ENCODE measurements around the gene MAGEA8. TPM values are rescaled to one million over a fixed set of nuclear protein-coding genes. Genes with fewer than 3 reads are reported as not detected.
"Not testable (repeated sequence)": the region's sequence is repeated elsewhere in the genome, so short reads cannot be mapped to it uniquely, and the experiment has no call there.

The MAGEA8 gene
- total RNA-seq, 1 donor, result not detected

DNA sequence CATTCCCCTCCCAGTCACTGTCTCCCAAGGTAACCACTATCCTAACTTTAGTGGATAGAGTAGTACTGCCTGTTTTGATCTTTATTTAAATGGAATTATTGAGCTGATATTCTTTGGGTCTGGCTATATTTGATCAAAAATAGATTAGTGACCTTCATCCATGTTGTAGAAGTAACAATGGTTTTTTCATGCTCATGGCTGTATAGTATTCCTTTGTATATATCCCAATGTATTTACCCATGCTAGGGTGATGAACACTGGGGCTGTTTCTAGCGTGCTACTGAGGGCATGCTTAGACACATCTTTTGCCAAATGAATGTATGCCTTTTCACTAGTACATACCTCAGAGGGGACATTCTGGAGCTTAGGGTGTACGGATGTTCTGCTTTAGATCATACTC, 10.1 kb upstream of the MAGEA8 start:
- H3K4me3 ChIP-seq (ENCODE audit: low read length), result no peak overlapping the region
- H3K27me3 ChIP-seq (ENCODE audit: insufficient read depth, low read length), result no peaks in the 10 kb centered on the region
- H3K4me1 ChIP-seq (ENCODE audit: insufficient read depth, low read length), result no peaks in the 10 kb centered on the region
- H3K9me3 ChIP-seq (ENCODE audit: low read depth, low read length), result no peaks in the 10 kb centered on the region

GRCh38 chrX:149871433-149871832, 9.6 kb upstream of the MAGEA8 start:
- H3K27me3 ChIP-seq (ENCODE audit: insufficient read depth, low read length), result no peaks in the 10 kb centered on the region
- no peaks in the 10 kb centered on the region for H3K4me1 ChIP-seq (ENCODE audit: insufficient read depth, low read length)

GRCh38 chrX:149871940-149872339, 9.0 kb upstream of the MAGEA8 start:
- Histone ChIP-seq H3K4me1 (ENCODE audit: insufficient read depth, low read length) (no peaks in the 10 kb centered on the region), H3K27me3 (ENCODE audit: insufficient read depth, low read length) (no peaks in the 10 kb centered on the region), H3K4me3 (ENCODE audit: low read length) (no peak overlapping the region), H3K9me3 (ENCODE audit: low read depth, low read length) (no peaks in the 10 kb centered on the region)

More at GRCh38 chrX:149871433-149871832, 9.6 kb upstream of the MAGEA8 start:
- Histone ChIP-seq H3K9me3 (ENCODE audit: low read depth, low read length) (no peaks in the 10 kb centered on the region), H3K4me3 (ENCODE audit: low read length) (no peak overlapping the region)

- Histone ChIP-seq H3K4me1 (ENCODE audit: insufficient read depth, low read length) (no peaks in the 10 kb centered on the region), H3K4me3 (ENCODE audit: low read length) (no peak overlapping the region), H3K27me3 (ENCODE audit: insufficient read depth, low read length) (no peaks in the 10 kb centered on the region), H3K9me3 (ENCODE audit: low read depth, low read length) (no peaks in the 10 kb centered on the region)
Observed at GRCh38 chrX:149877157-149877556, 3.8 kb upstream of the MAGEA8 start.

GRCh38 chrX:149877636-149878035, 3.3 kb upstream of the MAGEA8 start:
- Histone ChIP-seq H3K4me1 (ENCODE audit: insufficient read depth, low read length) (no peaks in the 10 kb centered on the region), H3K9me3 (ENCODE audit: low read depth, low read length) (no peaks in the 10 kb centered on the region), H3K4me3 (ENCODE audit: low read length) (no peak overlapping the region), H3K27me3 (ENCODE audit: insufficient read depth, low read length) (no peaks in the 10 kb centered on the region)

- H3K4me3 ChIP-seq (ENCODE audit: low read length); H3K9me3 ChIP-seq (ENCODE audit: low read depth, low read length); H3K4me1 ChIP-seq (ENCODE audit: insufficient read depth, low read length); H3K27me3 ChIP-seq (ENCODE audit: insufficient read depth, low read length): not testable (repeated sequence)
Observed at GRCh38 chrX:149890828-149891227, 9.8 kb downstream of the MAGEA8 start.

DNA sequence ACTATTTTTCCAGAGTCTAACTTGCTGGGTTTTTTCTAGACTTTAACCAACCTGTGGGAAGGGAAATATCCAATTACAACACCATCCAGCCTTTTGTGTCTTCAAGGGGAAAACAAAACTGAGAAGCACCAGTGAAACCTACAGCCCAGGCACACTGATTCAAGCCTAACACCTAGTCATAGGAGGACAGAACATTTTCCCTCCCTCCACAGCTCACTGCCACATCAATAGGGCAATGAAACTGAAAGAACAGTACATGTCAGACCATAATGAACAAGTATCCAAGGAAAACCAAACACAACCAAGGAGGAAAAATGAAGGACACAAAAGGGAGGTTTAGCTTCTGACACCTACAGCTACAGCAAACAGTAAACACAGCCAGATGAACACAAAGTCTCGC, 17.6 kb downstream of the MAGEA8 start:
- Histone ChIP-seq H3K9me3 (ENCODE audit: low read depth, low read length) (no peaks in the 10 kb centered on the region), H3K4me3 (ENCODE audit: low read length) (no peak overlapping the region), H3K27me3 (ENCODE audit: insufficient read depth, low read length) (no peaks in the 10 kb centered on the region)

DNA sequence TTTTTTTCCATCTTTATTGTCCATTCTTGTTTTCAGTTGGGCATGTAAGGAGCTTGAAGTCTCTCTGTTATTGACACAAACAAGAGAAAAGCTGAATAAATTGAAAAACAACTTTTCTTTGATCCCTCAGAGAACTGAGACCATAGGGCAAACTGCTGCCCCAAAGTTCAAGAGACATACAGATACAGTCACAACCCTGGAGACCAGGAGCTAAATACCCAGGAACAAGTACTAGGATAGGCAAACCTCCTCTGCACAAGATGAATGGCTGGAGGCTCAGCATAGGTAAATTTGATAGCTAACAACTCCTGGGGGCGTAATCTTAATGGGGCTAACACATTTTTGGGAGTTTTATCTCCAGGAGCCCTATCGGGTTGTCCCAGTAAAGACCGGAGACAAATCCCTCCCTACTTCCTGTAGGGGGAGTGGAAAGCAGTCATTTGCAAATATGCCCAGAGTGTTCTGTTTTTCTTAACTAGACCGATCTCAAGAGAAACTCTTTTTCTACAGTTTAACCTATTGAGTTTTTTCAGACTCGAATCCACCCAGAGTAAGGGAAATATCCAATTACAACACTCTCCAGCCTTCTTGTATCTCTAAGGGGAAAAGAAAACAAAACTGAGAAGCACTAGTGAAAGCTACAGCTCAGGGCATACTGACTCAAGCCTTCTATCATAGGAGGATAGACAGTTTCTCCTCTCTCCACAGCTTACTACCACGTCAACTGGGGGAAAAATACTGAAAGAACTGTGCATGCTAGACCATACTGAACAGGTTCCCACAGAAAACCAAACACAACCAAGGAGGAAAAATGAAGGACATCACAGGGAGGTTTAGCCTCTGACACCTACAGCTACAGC, 23.1 kb downstream of the MAGEA8 start:
- Histone ChIP-seq H3K4me3 (ENCODE audit: low read length) (no peak overlapping the region), H3K4me1 (ENCODE audit: insufficient read depth, low read length) (peaks cover 3% of the 10 kb centered on the region), H3K27me3 (ENCODE audit: insufficient read depth, low read length) (no peaks in the 10 kb centered on the region), H3K9me3 (ENCODE audit: low read depth, low read length) (no peaks in the 10 kb centered on the region)

More for the DNA sequence above, 17.6 kb downstream of the MAGEA8 start:
- no peaks in the 10 kb centered on the region for H3K4me1 ChIP-seq (ENCODE audit: insufficient read depth, low read length)

DNA sequence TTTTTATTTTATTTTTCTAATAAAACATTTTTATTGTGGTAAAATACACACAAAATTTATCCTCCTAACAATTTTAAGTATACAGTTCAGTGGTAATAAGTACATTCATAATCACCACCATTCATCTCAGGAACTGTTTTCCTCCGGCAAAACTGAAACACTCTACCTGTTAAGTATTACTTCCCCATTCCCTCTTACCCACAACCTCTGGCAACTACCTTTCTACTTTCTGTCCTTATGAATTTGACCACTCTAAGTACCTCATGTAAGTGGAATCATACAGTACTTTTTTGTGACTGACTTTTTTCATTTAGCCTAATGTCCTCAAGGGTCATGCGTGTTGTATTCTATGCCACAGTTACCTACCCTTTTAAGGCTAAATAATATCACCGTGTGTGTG, 27.3 kb downstream of the MAGEA8 start:
- no peaks in the 10 kb centered on the region for H3K9me3 ChIP-seq (ENCODE audit: low read depth, low read length)
- no peak overlapping the region for H3K4me3 ChIP-seq (ENCODE audit: low read length)
- H3K4me1 ChIP-seq (ENCODE audit: insufficient read depth, low read length), result peaks cover 3% of the 10 kb centered on the region
- H3K27me3 ChIP-seq (ENCODE audit: insufficient read depth, low read length), result no peaks in the 10 kb centered on the region

- H3K4me3 ChIP-seq (ENCODE audit: low read length), result no peak overlapping the region
- no peaks in the 10 kb centered on the region for H3K9me3 ChIP-seq (ENCODE audit: low read depth, low read length)
- peaks cover 3% of the 10 kb centered on the region for H3K4me1 ChIP-seq (ENCODE audit: insufficient read depth, low read length)
- no peaks in the 10 kb centered on the region for H3K27me3 ChIP-seq (ENCODE audit: insufficient read depth, low read length)
Observed at GRCh38 chrX:149908727-149909126, 27.7 kb downstream of the MAGEA8 start.

DNA sequence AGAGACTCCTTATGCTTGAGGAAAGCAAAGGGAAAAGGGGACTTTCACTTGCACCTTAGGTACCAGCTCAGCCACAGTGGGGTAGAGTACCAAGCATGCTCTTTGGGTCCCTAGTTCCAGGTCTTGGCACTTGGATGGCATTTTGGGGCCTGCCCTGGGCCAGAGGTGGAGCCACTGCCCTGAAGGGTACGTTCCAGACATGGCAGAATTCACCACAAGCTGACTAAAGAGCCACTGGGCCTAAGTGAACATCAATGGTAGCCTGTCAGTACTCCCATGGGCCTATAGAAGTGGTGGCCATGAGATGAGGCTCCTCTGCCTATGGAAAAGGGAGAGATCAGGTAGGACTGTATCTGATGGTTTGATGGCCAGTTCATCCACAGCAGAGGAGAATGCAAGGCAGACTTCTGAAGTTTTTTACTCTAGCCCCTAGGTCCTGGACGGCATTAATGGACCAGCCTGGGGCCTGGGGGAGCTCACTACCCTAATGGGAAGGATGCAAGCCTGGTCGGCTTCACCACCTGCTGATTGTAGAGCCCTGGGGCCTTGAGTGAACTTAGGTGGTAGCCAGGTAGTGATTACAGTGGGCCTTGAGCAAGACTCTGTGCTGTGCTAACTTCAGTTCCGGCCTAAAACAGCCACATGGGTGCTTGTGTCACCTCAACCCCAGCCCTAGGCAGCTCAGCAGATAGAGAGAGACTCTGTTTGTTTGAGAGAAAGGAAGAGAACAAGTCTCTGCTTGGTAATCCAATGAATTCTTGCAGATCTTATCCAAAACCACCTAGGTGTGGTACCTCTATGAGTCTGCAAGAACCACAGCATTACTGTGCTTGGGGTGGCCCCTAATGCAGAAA, 28.6 kb downstream of the MAGEA8 start:
- H3K9me3 ChIP-seq (ENCODE audit: low read depth, low read length), result no peaks in the 10 kb centered on the region
- H3K4me3 ChIP-seq (ENCODE audit: low read length), result no peak overlapping the region
- H3K4me1 ChIP-seq (ENCODE audit: insufficient read depth, low read length), result no peaks in the 10 kb centered on the region
- H3K27me3 ChIP-seq (ENCODE audit: insufficient read depth, low read length), result no peaks in the 10 kb centered on the region

DNA sequence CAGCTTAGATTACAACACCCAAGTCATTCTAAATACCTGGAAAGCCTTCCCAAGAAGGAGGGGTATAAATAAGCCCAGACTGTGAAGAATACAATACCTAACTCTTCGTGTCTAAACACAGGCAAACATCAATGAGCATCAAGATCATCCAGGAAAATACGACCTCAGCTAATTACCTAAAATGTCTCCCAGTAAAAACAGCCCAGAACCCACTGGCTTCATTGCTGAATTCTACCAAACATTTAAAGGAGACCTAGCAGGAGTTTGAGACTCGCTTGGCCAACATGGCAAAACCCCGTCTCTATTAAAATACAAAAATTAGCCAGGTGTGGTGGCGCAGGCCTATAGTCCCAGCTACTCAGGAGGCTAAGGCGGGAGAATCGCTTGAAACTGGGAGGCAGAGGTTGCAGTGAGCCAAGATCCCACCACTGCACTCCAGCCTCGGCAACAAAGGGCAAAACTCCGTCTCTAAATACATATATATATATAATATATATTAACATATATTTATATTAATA, 29.3 kb downstream of the MAGEA8 start:
- Histone ChIP-seq H3K4me3 (ENCODE audit: low read length) (no peak overlapping the region), H3K9me3 (ENCODE audit: low read depth, low read length) (no peaks in the 10 kb centered on the region), H3K4me1 (ENCODE audit: insufficient read depth, low read length) (no peaks in the 10 kb centered on the region), H3K27me3 (ENCODE audit: insufficient read depth, low read length) (no peaks in the 10 kb centered on the region)

- no peaks in the 10 kb centered on the region for H3K9me3 ChIP-seq (ENCODE audit: low read depth, low read length)
Observed at GRCh38 chrX:149916745-149917392, 35.9 kb downstream of the MAGEA8 start.

GRCh38 chrX:149923836-149924235, 42.9 kb downstream of the MAGEA8 start:
- H3K9me3 ChIP-seq (ENCODE audit: low read depth, low read length); H3K27me3 ChIP-seq (ENCODE audit: insufficient read depth, low read length); H3K4me3 ChIP-seq (ENCODE audit: low read length); H3K4me1 ChIP-seq (ENCODE audit: insufficient read depth, low read length): not testable (repeated sequence)

More at GRCh38 chrX:149916745-149917392, 35.9 kb downstream of the MAGEA8 start:
- no peak overlapping the region for H3K4me3 ChIP-seq (ENCODE audit: low read length)
- H3K4me1 ChIP-seq (ENCODE audit: insufficient read depth, low read length), result no peaks in the 10 kb centered on the region
- H3K27me3 ChIP-seq (ENCODE audit: insufficient read depth, low read length), result no peaks in the 10 kb centered on the region

DNA sequence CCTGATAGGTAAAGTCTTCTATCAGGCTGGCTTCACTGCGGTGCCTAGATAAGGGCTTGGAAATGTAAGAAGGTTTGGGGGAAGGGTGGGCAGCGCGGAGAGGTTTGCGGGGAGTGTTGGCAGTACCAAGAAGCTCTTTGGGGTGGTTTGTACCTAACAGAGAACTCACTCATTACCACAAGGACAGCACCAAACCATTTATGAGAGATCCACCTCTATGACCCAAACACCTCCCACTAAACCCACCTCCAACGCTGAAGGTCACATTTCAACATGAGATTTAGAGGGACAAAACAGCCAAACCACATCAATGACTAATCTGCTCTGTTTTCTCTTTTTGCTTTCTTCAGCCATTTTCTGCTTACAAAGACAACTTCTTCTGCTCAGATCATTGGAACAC, 43.5 kb downstream of the MAGEA8 start:
- H3K27me3 ChIP-seq (ENCODE audit: insufficient read depth, low read length); H3K9me3 ChIP-seq (ENCODE audit: low read depth, low read length); H3K4me1 ChIP-seq (ENCODE audit: insufficient read depth, low read length); H3K4me3 ChIP-seq (ENCODE audit: low read length): not testable (repeated sequence)

Data from mononuclear cell (primary cell).